K562 (cell line): Measurements from ENCODE around the gene TMEM129. TPM values are rescaled to one million over a fixed set of nuclear protein-coding genes. Genes with fewer than 3 reads are reported as not detected.

Source experiments
- ATAC-seq: fragments of 200-7000 bp; cut with Tn5 transposase; 3 replicates; pipeline ENCODE4 v1.9.1; 2020; ENCODE audit warnings: moderate library complexity
- BruUV-seq: library from RNA; stranded (reverse); fragments of 400-500 nt; replicated peaks from 2 replicates; lab custom pipeline; 2021; lab: Mats Ljungman, UMichigan
- CTCF ChIA-PET: fragments of 300-600 bp; formaldehyde crosslinking; extraction: SDS; loops from one replicate; lab custom pipeline; 2021; ENCODE audit warnings: low intra/inter-chr PET ratio; lab: Yijun Ruan, JAX
- POLR2A ChIA-PET: fragments of 300-600, 350-650 bp; sonication (Branson Sonifier 250); formaldehyde crosslinking; extraction: SDS; loops from one replicate; lab custom pipeline; 2021; ENCODE audit warnings: antibody characterized with exemption, inconsistent platforms; lab: Yijun Ruan, JAX
- DNase-seq, 4 experiments: peaks; one replicate each; pipeline versions ENCODE4 v3.0.0 to v3.0.0-alpha.2; 2011 to 2018; ENCODE audit warnings: low spot score in 3 of 4, mixed read lengths in 3 of 4; ENCODE audit errors: extremely low read depth in 1 of 4
- FAIRE-seq: peaks from 2 replicates; lab custom pipeline; 2011; peaks lifted over from hg19 to GRCh38; lab: Jason Lieb, UNC
- H2AFZ ChIP-seq: 2 replicates; pipeline ENCODE4 v1.6.0; 2011; ENCODE audit warnings: low read depth, low read length, control low read depth, inconsistent platforms
- H3K27ac ChIP-seq: fragments of 200-600 bp; 3 replicates; pipeline ENCODE4 v1.8.0; 2011; ENCODE audit warnings: low read depth, mild to moderate bottlenecking, control low read depth, inconsistent platforms, low read length, moderate library complexity, mixed read lengths; ENCODE audit errors: extremely low read depth
- H3K27me3 ChIP-seq, 2 experiments: fragments of 300-600 bp in 1 of 2; 2 replicates in 1 of 2; 3 replicates in 1 of 2; pipeline versions ENCODE4 v1.6.0 to v1.8.0; 2011; ENCODE audit warnings: inconsistent platforms in 2 of 2, low read length in 2 of 2, mild to moderate bottlenecking in 1 of 2, mixed read lengths in 1 of 2, moderate library complexity in 1 of 2; ENCODE audit not compliant: control insufficient read depth in 2 of 2, insufficient read depth in 2 of 2
- H3K36me3 ChIP-seq: fragments of 300-600 bp; 3 replicates; pipeline ENCODE4 v1.8.0; 2011; ENCODE audit warnings: mild to moderate bottlenecking, low read length, inconsistent platforms; ENCODE audit not compliant: control insufficient read depth, insufficient read depth
- H3K4me1 ChIP-seq, 2 experiments: fragments of 200-600 bp in 1 of 2; replicated peaks in 1 of 2; 2 replicates in 1 of 2; 3 replicates in 1 of 2; pipeline versions ENCODE4 v1.5.1 to v1.8.0; 2011; ENCODE audit warnings: inconsistent platforms in 2 of 2, low read length in 2 of 2, mild to moderate bottlenecking in 1 of 2, mixed read lengths in 1 of 2, moderate library complexity in 1 of 2; ENCODE audit not compliant: control insufficient read depth in 2 of 2, insufficient read depth in 2 of 2
- H3K4me2 ChIP-seq: 2 replicates; pipeline ENCODE4 v1.6.1; 2011; ENCODE audit warnings: low read length, control low read depth, inconsistent platforms, mixed read lengths; ENCODE audit not compliant: insufficient read depth
- H3K4me3 ChIP-seq: fragments of 200-600 bp; sonication (generic), shearing (Covaris generic); 2 replicates; pipeline ENCODE4 v1.5.1; 2016; ENCODE audit warnings: control low read depth, inconsistent platforms
- H3K79me2 ChIP-seq: fragments of 200-600 bp; 3 replicates; pipeline ENCODE4 v1.8.0; 2011; ENCODE audit warnings: low read length, inconsistent platforms; ENCODE audit not compliant: control insufficient read depth, insufficient read depth
- H3K9ac ChIP-seq, 2 experiments: 2 replicates each; pipeline versions ENCODE4 v1.6.0 to v1.6.1; 2011; ENCODE audit warnings: low read depth in 2 of 2, low read length in 2 of 2, control low read depth in 1 of 2, inconsistent platforms in 1 of 2, mild to moderate bottlenecking in 1 of 2, mixed read lengths in 1 of 2; ENCODE audit not compliant: insufficient read depth in 1 of 2
- H3K9me1 ChIP-seq: one replicate; pipeline ENCODE4 v1.6.0; 2011; ENCODE audit warnings: inconsistent platforms, mild to moderate bottlenecking, low read length, moderate library complexity; ENCODE audit not compliant: control insufficient read depth, insufficient read depth
- H3K9me3 ChIP-seq: replicated peaks from 2 replicates; pipeline ENCODE4 v1.5.1; 2011; ENCODE audit warnings: low read depth, low read length, inconsistent platforms; ENCODE audit not compliant: control insufficient read depth, insufficient read depth
- H4K20me1 ChIP-seq: replicated peaks from 2 replicates; pipeline ENCODE4 v1.6.1; 2011; ENCODE audit warnings: low read length, inconsistent platforms, mixed read lengths; ENCODE audit not compliant: control insufficient read depth, insufficient read depth
- ARID3B ChIP-seq: fragments of 250-450 bp; sonication (Bioruptor Pico); IDR thresholded peaks from 2 replicates; pipeline ENCODE4 v1.4.0; 2020; ENCODE audit warnings: borderline replicate concordance
- FOXK1 ChIP-seq: sonication (generic); formaldehyde crosslinking; IDR thresholded peaks from 2 replicates; pipeline ENCODE4 v1.8.0; 2022; ENCODE audit warnings: missing genetic modification reagents, mild to moderate bottlenecking, borderline replicate concordance
- MEF2A ChIP-seq: IDR thresholded peaks from 2 replicates; pipeline ENCODE4 v1.6.1; 2011; ENCODE audit warnings: low read depth, mild to moderate bottlenecking, low read length, moderate library complexity; ENCODE audit not compliant: control insufficient read depth
- PHF20 ChIP-seq: fragments of 450-650 bp; IDR thresholded peaks from 2 replicates; pipeline ENCODE4 v1.6.1; 2018; ENCODE audit not compliant: partially characterized antibody
- POLR3G ChIP-seq: IDR thresholded peaks from 2 replicates; pipeline ENCODE4 v1.6.1; 2011; ENCODE audit not compliant: insufficient read length, insufficient replicate concordance; ENCODE audit errors: extremely low read depth
- RFX5 ChIP-seq: IDR thresholded peaks from 2 replicates; pipeline ENCODE4 v1.6.1; 2011; ENCODE audit warnings: low read depth, mild to moderate bottlenecking, improper control_type of control experiment, low read length
- RFX7 ChIP-seq: fragments of 250-450 bp; sonication (Bioruptor Pico); IDR thresholded peaks from 2 replicates; pipeline ENCODE4 v1.5.1; 2021; ENCODE audit warnings: mild to moderate bottlenecking
- SMAD1 ChIP-seq: fragments of 150-350 bp; IDR thresholded peaks from 2 replicates; pipeline ENCODE4 v1.6.1; 2014; ENCODE audit warnings: low read length, low read depth; ENCODE audit not compliant: partially characterized antibody
- SMARCA5 ChIP-seq: fragments of 450-650 bp; IDR thresholded peaks from 2 replicates; pipeline ENCODE4 v1.6.1; 2016
- TSC22D4 ChIP-seq: fragments of 450-650 bp; IDR thresholded peaks from 2 replicates; pipeline ENCODE4 v1.6.1; 2016; ENCODE audit warnings: missing genetic modification characterization, missing biosample characterization, control low read depth
- ZBTB17 ChIP-seq: fragments of 450-650 bp; formaldehyde crosslinking; IDR thresholded peaks from 2 replicates; pipeline ENCODE4 v1.4.0; 2020; ENCODE audit warnings: mild to moderate bottlenecking
- ZBTB2 ChIP-seq: fragments of 450-650 bp; IDR thresholded peaks from 2 replicates; pipeline ENCODE4 v1.6.1; 2016; ENCODE audit warnings: antibody characterized with exemption
- ZNF143 ChIP-seq: sonication (generic); formaldehyde crosslinking; IDR thresholded peaks from 2 replicates; pipeline ENCODE4 v1.9.0; 2022; ENCODE audit warnings: mild to moderate bottlenecking, missing genetic modification reagents
- ZNF57 ChIP-seq: fragments of 450-650 bp; formaldehyde crosslinking; IDR thresholded peaks from 2 replicates; pipeline ENCODE4 v1.4.0; 2020; ENCODE audit warnings: mild to moderate bottlenecking, moderate library complexity
- ZNF584 ChIP-seq: fragments of 200-800 bp; sonication (Bioruptor generic); IDR thresholded peaks from 2 replicates; pipeline ENCODE4 v1.6.1; 2016; ENCODE audit warnings: low read depth, mild to moderate bottlenecking, missing genetic modification characterization, missing compliant biosample characterization
- ZNF830 ChIP-seq: fragments of 250-450 bp; sonication (Bioruptor Pico); IDR thresholded peaks from 2 replicates; pipeline ENCODE4 v1.5.0; 2021; ENCODE audit warnings: mild to moderate bottlenecking
- WGBS: fragments of 100-300 bp; shearing (Covaris generic); methylation state at CpG from one replicate; pipeline ENCODE4 v1.1.6; 2016; ENCODE audit warnings: low coverage, mixed read lengths; ENCODE audit not compliant: insufficient coverage; ENCODE audit errors: missing lambda C conversion rate; 5-methylcytosine and 5-hydroxymethylcytosine counted together
- in situ Hi-C: fragments of 300-500 bp; cut with MboI; formaldehyde crosslinking; loops from 4 replicates; pipeline ENCODE4 v1.15.0; 2018; ENCODE audit warnings: inconsistent platforms, mixed read lengths
- intact Hi-C: fragments of 100-400 bp; cut with micrococcal nuclease; formaldehyde crosslinking; loops from 2 replicates; pipeline ENCODE4 v1.14.2; 2022
- polyA plus RNA-seq, 8 experiments: library from polyadenylated mRNA; depleted of rRNA in 4 of 8; stranded (reverse) in 5 of 8; unstranded in 3 of 8; fragments of >200 nt; fragmentation: Nextera tagmentation in 2 of 8; fragmentation: Illumina TruSeq in 1 of 8; extraction: Ambion mirVana in 2 of 8; extraction: Trizol in 1 of 8; gene quantifications; 2 replicates each; pipeline versions ENCODE4 v1.2.1 to v1.2.3, GENCODE V29; 2011 to 2014; ENCODE audit warnings: inconsistent platforms in 1 of 8, missing spikeins in 1 of 8
- total RNA-seq, 7 experiments: library from RNA; depleted of rRNA in 6 of 7; stranded (reverse); fragments of >200 nt in 6 of 7; fragmentation: Illumina TruSeq in 2 of 7; extraction: Trizol in 2 of 7; gene quantifications; 2 replicates each; pipeline versions ENCODE4 v1.2.1 to v1.2.3, GENCODE V29; 2011 to 2021; ENCODE audit warnings: low replicate concordance in 1 of 7

The TMEM129 gene
- total and polyA plus RNA-seq, 9 of the 15 experiments (the other 6 are each of a cell fraction or from before 2014, with no cell fraction given) = 0.34 to 47.2 (median 18.8) TPM

GRCh38 chr4:1670279-1670678 is 50.8 kb downstream of the TMEM129 start:
- H3K27me3 ChIP-seq = no peaks in the 10 kb centered on the region
- ATAC-seq = no peak
- BruUV-seq = no TSS peak
- no peak overlapping the region for H3K27ac ChIP-seq
- no peaks in the 10 kb centered on the region for H3K79me2 ChIP-seq
- in situ Hi-C loops = no loop called here
- CTCF ChIA-PET = no interaction called here
- POLR2A ChIA-PET = interaction anchor here (1.3 kb wide), 1 partner anchor 13 kb away, joined by 5 read pairs; the partner anchor contains the start of gene FAM53A
- no peaks in the 10 kb centered on the region for H4K20me1 ChIP-seq
- intact Hi-C loops = no loop called here
- WGBS = 46% methylated on average over 11 of the region's 11 CpGs
- H3K4me2 ChIP-seq = no peak overlapping the region
- no peaks in the 10 kb centered on the region for H3K9me3 ChIP-seq
- H3K9me1 ChIP-seq = no peaks in the 10 kb centered on the region
- no peak for DNase-seq
- no peaks in the 10 kb centered on the region for H3K36me3 ChIP-seq
- no peak for FAIRE-seq
- no peak overlapping the region for H2AFZ ChIP-seq
- H3K4me3 ChIP-seq = no peak overlapping the region
- H3K4me1 ChIP-seq = peaks cover 0 to 39% of the 10 kb centered on the region in 2 experiments; a peak in 3 of 5 replicates
- TF ChIP-seq ZNF143 (no peak), ZBTB17 (CRISPR knock-in tag) (no peak), TSC22D4 (tag) (no peak), FOXK1 (CRISPR knock-in tag) (no peak), RFX7 (CRISPR knock-in tag) (no peak)
- H3K9ac ChIP-seq = peak overlapping the region in 1 of 2 experiments; percentile 26; a peak in 1 of 4 replicates

- no peaks in the 10 kb centered on the region for H3K79me2 ChIP-seq
- H3K36me3 ChIP-seq = no peaks in the 10 kb centered on the region
- no peak overlapping the region for H3K4me2 ChIP-seq
- no peak for ATAC-seq
- peaks cover 0 to 35% of the 10 kb centered on the region in 2 experiments; a peak in 2 of 5 replicates for H3K4me1 ChIP-seq
- ChIA-PET CTCF (no interaction called here), POLR2A (no interaction called here)
- H3K27me3 ChIP-seq = no peaks in the 10 kb centered on the region
- WGBS = 56% methylated on average over 20 of the region's 21 CpGs
- no peaks in the 10 kb centered on the region for H4K20me1 ChIP-seq
- no peak overlapping the region for H3K4me3 ChIP-seq
- DNase-seq = no peak
- no peak overlapping the region for H2AFZ ChIP-seq
- H3K9me1 ChIP-seq = no peaks in the 10 kb centered on the region
- no peaks in the 10 kb centered on the region for H3K9me3 ChIP-seq
- FAIRE-seq = no peak
- intact Hi-C loops = no loop called here
- in situ Hi-C loops = no loop called here
- no peak overlapping the region for H3K9ac ChIP-seq
- H3K27ac ChIP-seq = no peak overlapping the region
- BruUV-seq = no TSS peak
- TF ChIP-seq PHF20 (no peak), ARID3B (CRISPR knock-in tag) (no peak), ZNF830 (CRISPR knock-in tag) (no peak), ZNF584 (CRISPR knock-in tag) (no peak), ZNF57 (CRISPR knock-in tag) (no peak), SMARCA5 (no peak), RFX5 (no peak), POLR3G (no peak), ZBTB2 (no peak), SMAD1 (no peak), MEF2A (no peak)
Observed at GRCh38 chr4:1669850-1670249, 51.3 kb downstream of the TMEM129 start.
